Ramos (cell line): ENCODE results near the gene TMEM203.

Experiments used
- in situ Hi-C: fragments of 300-500 bp; cut with MboI; formaldehyde crosslinking; loops from one replicate; pipeline ENCODE4 v1.14.3; 2022; ENCODE audit warnings: low sequenced_read_pairs; ENCODE audit not compliant: unreplicated experiment

Gene TMEM203

DNA sequence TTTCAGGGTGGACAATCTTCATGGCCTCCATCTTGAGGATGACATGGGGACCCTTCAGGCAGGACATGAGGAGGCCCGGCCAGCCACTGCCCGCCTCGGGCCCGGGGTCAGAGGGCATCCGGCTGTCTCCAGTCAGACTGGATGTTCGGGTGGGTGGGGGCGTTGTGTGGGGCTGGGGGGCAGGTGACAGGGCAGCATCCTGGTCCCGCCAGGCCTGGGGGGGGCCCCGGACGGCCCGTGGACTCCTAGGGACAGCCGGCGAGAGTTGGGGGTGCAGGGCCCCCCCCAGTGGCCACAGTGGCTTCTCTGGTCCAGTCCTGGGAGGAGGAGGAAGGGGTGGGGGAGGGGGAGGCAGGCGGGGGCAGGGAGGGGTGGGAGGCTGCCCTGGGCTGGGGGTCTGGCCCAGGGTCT lies 15.7 kb upstream of the TMEM203 start:
- in situ Hi-C loops: no loop called here

DNA sequence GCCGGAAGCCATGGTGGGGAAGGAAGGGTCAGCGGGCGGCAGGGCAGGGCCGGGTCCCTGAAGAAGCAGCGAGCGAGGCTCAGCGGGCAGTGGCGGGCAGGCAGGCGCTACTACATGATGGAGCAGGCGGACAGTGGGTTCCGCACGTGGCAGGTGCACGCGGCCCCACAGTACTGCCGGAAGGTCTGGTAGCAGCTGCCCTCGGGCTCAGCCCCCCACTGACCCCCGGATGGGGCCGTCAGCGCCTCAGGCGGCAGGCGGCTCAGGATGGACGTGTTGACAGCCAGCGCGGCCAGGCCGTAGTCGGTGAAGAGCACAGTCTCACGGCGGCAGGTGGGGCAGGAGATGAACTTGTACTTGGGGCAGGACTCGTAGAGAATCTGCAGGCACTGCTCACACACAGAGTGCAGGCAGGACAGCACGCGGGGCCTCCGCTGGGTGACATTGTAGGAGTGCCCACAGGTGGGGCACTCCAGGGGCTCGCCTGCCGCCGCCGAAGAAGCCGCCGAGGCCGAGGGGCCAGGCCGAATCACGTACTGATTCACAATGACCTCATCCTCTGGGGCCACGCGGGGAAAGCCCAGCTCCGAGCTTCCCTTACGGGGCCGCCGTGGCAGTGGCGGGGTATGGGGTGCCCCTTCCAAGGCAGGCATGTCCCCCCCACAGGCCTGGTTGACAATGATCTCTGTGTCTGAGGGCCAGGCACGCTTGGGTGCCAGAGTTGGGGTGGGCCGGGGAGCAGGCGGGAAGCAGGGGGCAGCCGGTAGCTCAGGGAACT lies 15.1 kb upstream of the TMEM203 start:
- in situ Hi-C loops: no loop called here

DNA sequence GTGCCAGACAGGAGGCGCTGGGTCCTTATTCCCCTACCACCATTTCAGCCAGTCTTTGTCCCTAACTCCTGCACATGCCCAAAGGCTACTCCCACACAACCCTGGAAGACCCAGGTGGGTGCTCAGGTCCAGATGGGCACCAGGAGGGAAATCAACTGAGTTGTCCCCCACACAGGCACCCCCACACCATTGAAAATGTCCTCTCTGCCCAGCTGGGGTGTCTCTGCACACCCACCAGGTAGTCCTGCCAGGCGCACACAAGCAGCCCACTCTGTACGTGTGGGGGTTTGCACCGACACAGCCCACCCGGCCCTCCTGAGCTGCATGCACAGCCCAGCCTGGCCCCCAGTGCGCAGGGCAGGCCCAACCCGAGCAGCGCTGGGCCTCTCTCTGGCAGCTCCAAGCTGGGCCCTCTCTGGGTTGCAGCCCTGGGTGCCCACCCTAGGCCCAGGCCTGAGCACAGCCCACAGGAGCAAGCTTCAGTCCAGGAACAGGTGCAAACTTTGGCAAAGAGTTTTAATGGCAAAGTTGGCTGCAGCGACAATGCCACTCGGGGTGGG lies 14.4 kb upstream of the TMEM203 start:
- in situ Hi-C loops: no loop called here

DNA sequence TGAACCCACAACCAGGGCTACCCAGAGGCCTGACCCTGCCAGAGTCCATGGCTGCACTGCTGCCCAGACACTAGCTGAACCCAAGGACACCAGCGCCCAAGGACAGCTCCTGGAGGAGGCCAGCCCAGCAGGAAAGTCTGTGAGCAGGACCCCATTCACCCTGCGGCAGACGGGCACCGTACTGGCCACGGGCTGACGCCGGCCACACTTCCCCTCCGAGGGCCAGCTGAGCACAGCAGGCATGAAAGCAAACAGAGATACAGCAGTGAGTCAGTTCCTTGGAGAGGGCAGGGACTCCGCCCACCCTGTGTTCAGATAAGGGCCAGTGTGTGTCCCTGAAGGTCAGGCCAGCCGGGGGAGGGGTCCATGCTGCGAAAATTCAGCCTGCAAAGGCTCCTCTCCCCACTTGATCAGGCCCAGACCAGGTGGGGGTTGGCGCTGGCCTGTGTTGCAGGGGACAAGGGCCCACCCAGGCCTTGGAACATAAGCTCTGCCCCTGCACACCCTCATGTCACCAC lies 13.4 kb upstream of the TMEM203 start:
- in situ Hi-C loops: no loop called here

DNA sequence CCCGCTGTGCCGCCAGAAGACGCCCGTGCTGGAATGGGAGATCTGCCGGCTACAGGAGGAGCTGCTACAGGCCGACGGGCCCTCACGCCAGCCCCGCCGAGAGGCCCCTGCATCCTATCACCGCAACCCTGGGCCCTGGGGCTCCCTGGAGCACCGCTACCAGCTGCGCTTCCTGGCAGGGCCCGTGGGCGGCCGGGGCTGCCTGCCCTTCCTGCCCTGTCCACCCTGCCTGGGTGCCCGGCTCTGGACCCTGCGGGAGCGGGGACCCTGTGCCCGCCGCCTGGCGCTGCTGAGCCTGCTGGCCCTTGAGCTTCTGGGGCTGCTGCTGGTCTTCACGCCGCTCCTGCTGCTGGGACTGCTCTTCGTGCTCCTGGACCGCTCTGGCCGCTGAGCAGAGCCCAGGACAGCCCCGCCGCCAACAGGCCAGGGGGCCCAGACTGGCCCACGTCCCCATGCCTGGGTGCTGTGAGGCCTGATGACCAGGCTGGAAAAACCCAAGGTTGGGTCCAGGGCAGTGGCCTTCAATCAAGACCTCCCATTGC lies 12.8 kb upstream of the TMEM203 start:
- in situ Hi-C loops: no loop called here

DNA sequence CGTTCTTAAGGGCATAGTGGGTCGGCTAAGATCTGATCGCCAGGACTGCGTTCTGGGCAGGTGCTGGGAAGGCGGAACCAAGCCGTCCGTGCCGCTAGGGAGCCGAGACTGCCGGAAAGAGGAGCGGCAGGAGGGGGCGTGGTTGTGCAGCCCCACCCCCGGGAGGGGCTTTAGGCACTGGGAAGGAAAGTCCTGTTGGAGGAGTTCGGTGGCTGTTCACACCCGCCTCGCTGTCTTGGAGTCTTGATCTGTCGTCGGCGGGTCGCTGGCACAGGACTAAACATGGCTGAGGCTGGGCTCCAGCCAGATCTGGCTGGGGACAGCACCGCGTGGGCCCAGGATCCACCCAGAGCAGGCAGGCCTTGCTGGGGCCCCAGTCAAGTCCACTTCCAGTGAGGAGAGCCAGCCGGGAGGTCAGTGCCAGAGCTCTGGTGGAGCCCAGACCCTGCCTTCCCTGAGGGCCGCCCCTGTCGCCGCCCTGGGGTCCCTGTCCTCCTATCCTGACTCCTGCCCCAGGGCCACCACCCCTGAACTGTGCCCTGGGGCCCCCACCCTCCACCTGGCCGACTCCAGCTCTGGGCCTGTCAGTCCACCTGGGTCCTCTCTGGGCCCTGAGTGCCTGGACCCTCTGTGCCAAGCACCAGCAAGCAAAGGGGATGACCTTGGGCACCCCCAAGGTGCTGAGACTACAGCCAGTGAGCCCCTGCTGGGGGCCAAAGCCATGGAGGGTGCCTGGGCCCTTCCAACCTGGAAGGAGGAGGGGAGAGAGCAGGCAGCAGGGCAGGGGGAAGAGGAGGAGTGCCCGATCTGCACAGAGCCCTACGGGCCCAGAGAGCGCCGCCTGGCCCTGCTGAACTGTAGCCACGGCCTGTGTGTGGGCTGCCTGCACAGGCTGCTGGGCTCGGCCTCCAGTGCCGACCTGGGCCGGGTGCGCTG lies 12.1 kb upstream of the TMEM203 start:
- in situ Hi-C loops: no loop called here

DNA sequence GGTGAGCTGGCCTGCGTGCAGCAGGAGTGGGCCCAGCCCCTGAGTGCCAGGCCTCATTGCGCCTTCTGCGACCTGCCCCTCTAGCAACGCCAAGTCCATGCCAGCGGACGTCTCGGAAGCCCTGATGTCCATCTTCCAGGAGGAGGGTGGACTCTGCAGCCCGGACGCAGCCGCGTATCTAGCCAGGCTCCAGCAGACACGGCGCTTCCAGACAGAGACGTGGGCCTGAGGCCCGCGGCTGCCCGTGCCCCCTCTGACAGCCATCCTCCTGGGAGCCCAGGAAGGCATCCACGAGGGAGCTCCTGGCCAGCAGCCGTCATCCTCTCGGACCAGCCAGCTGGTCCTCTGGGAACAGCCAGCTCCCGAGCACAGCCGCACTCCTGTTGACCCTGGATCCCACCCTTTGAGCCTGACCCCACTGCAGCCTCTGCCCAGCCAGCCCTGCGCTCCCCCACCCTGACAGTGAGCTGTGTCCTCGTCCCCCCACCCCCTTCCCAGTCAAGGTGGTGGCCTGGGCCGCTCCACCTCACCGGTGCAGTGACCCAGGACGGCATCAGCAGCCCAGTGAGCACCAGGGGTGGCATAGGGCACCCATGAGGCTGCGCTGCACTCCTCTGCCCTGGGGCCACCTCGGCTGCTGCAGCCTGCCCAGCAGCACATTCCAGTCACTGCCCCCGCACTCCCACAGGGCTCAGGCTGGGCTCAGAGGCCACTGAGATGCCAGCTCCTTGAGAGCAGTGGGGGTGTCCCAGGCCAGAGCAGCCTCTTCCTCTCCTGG lies 10.9 kb upstream of the TMEM203 start:
- in situ Hi-C loops: no loop called here

DNA sequence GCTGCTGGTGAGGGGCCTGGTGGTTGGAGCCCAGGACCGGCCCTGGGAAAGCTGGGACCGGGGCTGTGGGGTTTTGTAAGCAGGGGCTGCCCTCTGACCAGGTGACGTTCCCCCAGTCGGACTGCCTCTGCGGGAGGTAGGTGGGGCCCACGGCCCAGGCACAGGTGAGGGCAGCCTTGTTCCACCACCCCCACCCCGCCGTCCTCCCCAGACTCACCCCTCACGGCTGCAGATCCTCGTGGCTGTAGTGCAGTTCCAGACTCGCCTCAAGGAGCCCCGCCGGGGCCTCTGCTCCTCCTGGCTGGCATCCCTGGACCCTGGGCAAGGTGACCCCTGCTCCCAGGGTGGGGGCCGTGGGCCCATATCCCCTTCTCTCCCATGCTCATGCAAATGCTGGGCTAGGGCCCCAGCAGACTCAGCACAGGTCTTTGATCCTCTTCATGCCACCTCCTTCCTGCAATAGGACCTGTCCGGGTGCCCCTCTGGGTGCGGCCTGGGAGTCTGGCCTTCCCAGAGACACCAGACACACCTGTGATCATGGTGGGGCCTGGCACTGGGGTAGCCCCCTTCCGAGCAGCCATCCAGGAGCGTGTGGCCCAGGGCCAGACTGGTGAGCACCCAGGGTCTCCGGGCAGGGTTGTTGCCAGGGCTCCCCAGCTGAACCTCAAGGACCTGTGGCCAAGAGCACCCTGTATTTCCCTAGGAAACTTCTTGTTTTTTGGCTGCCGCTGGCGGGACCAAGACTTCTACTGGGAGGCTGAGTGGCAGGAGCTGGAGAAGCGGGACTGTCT lies 9.9 kb upstream of the TMEM203 start:
- in situ Hi-C loops: no loop called here

DNA sequence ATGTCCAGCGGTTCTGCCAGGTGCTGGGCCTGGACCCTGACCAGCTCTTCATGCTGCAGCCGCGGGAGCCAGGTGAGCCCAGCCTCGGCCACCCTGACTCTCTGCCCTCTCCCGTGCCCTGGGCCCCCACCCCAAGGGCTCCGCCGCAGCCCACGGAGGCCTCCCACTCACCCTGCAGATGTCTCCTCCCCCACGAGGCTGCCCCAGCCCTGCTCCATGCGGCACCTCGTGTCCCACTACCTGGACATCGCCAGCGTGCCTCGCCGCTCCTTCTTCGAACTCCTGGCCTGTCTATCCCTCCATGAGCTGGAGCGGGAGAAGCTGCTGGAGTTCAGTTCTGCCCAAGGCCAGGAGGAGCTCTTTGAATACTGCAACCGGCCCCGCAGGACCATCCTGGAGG lies 9.2 kb upstream of the TMEM203 start:
- in situ Hi-C loops: no loop called here

DNA sequence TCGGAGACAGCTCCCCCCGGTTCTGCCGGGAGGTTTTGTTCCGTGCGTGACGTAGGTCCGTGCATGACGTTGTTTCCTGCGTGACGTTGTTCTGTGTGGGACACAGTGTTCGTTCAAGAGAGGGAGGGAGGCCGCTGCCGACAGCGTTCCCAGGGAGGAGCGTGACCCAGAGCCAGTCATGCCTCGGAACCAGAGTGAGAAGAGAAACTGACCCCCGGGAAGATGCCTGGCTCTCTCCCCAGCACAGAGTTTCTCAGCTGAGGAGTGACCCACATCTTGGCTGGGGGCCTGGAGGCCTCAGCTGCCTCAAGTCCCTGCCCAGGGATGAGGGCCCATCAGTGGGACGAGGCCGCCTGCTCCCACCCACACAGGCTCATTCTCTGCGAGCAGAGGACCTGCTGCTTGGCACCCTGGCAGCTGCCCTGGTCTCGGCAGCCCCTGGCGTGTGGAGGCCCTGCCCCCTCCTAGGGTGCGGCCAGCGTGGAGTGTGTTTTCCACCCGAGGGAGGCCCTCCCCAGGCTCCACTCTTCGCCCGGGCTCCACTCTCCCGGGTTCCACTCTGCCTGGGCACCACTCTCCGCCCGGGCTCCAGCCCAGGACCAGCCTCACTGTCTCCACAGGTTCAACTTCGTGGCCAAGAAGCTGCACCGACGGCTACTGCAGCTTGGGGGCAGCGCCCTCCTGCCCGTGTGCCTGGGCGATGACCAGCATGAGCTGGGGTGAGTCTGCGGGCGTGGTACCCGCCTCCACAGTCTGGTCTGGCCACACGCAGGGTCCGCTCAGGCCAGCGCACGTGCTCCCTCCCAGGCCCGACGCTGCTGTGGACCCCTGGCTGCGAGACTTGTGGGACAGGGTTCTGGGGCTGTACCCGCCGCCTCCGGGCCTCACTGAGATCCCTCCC lies 8.0 kb upstream of the TMEM203 start:
- in situ Hi-C loops: no loop called here

DNA sequence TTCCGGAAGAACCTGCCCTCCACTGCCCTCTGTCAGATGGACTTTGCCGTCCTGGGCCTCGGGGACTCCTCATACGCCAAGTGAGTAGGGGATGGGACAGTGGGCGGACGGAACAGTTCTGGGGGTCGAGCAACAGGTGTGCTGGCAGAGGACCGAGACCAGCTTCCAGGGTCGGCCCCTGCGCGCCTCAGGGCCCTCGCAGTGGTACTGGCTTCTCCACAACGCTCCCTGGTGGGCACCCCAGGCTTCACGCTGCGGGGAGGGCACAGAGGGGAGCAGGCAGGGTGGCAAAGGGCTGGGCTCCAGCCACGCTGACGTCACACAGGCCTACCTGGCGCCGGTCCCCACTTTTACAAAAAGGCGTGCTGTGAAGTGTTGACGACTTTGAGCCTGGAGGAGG lies 7.1 kb upstream of the TMEM203 start:
- in situ Hi-C loops: no loop called here

DNA sequence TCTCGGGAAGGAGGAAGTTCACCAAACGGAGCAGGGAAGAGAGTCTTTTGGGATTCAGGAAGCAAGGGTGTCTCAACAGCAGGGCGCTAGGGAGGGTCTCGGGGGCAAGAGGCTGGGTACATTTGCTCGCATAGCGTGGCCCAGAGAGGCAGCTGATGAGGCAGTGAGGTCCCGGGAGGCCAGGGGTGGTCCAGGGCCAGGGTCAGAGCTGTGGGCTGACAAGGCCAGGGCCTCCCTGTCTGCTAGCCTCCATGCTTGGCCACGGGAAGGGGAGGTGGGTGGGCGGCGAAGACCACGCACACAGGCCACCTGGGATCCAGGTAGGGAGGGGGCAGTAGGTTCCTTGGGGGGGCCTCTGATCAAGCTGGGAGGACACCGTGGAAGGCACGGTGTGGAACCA lies 6.1 kb upstream of the TMEM203 start:
- in situ Hi-C loops: no loop called here

DNA sequence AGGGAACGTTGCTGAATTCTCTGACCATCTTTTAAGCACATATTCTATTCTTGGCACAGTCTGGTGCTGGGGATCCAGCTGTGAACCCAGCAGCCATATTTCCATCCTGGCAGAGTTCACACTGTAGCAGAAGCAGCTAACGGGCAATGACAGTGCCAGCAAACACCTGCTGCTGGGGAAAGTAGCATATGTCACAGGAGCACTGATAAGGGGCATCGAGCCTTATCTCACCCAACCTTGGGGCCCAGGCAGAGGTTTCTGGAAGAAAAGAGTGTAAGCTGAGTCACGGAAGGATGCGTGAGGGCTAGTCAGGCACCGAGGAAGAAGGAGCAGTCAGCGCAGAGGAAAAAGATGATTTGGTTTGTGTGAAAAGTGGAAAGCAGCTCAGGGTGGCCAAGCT lies 1.2 kb upstream of the TMEM203 start:
- in situ Hi-C loops: no loop called here

DNA sequence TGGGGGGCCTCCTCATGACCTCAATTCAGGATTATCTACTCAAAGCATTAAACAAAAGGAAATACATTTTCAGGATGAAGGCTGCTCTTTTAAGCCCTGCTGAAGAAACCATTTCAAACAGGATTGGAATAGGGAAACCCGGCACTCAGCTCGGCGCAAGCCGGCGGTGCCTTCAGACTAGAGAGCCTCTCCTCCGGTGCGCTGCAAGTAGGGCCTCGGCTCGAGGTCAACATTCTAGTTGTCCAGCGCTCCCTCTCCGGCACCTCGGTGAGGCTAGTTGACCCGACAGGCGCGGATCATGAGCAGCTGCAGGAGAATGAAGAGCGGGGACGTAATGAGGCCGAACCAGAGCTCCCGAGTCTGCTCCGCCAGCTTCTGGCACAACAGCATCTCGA lies 720 bp downstream of the TMEM203 start:
- in situ Hi-C loops: no loop called here

DNA sequence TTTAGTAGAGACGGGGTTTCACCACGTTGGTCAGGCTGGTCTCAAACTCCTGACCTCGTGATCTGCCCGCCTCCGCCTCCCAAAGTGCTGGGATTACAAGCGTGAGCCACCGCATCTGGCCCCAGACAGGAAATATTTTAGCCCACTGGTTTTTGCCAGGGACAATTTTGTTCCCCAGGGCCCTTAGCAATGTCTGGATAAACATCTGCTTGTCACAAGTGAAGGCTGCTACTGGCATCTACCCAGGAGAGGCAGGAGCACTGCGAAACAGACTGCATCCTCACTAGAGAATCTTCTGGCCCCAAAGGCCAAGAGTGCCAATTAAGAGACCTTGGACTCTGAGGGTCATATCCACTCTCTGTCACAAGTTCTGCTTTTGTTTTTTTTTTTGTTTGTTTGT lies 2.5 kb downstream of the TMEM203 start:
- in situ Hi-C loops: no loop called here

DNA sequence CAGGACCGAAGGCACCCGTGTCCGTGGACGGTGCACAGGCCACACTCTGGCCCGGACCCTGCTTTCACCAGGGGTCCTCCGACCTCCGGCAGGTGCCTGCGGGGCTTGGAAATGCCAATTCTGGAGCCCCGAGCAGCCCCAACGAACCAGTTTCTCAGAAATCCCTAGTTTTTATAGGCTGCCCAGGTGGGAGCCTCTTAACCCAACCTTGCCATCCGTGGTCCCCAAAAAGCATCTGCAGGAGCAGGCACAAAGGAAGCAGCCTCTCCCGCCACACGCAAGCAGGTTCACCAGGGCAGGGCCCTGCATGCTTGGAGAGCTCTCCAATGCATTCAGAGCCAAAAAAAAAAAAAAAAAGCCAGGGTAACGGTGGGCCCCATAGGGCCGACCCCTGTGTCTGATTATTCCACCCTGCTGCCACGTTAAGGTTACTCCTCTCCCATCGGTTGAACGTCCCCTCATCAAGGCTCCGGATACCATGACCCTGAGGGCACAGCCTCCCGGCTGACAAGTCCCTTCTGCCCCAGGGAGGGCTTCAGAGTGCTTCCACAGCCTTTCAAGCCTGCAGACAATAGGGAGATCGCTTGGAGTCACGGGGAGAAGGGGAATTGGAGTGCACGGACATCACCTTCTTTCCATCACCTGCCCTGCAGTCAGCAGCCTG lies 4.1 kb downstream of the TMEM203 start:
- in situ Hi-C loops: no loop called here

DNA sequence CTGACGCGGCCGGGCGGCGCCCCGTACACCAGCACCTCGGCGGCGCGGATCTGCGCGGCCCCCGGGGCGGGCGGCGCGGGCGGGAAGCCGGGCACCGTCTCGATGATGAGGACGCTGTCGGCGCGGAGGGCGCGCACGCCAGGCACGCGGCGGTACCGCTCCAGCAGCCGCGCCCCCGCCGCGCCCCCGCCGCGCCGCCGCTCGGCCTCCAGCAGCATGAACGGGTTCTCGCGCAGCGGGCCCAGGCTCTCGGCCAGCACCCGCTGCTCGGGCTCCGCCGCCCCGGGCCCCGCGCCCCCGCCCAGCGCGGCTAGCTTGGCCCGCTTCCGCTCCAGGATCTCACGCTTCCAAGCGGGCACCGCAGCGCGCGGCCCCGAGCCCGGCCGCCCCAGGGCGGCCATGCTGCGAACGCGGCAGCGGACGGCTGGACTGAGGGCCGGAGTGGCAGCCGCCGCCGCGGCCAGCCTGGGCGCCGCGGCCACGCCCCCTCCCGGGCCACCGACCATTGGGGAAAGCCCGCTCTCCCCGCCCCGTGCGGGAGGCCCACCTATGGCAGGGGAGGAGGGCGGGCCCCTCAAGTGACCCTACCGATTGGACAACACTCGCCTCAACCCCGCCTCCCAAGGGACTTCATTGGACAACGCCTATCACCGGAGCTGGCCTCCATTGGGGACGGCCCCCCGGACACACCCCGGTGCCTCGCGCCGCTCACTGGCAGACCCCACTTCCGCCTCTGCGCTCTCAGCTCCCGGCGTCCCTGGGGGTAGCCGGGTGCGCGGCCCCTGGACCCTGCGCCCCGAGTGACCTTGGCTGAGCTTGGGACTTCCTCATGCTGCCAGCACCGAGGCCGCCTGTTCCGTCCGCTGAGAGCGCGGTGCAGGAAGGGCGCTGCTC lies 4.9 kb downstream of the TMEM203 start, which contains the start of gene TPRN:
Gene TPRN (minus strand): TSS at position 431 of the 894 bp plus-strand sequence. CDS start 30 bp downstream, at position 401.
- in situ Hi-C loops: no loop called here
